Activated CD4-positive, alpha-beta memory T cell treated with anti-CD3 and anti-CD28 coated beads for 36 hours (primary cell): Measurements from ENCODE around the gene SLC13A3. TPM values are rescaled to one million over a fixed set of nuclear protein-coding genes. Genes with fewer than 3 reads are reported as not detected.

ENCODE experiments used
- CTCF ChIA-PET: fragments of 350-600 bp; sonication (Branson Sonifier 250); formaldehyde crosslinking; loops from one replicate; lab custom pipeline; 2021; ENCODE audit warnings: antibody characterized with exemption, inconsistent platforms; lab: Charles Lee
- POLR2A ChIA-PET: fragments of 350-600 bp; sonication (Branson Sonifier 250); formaldehyde crosslinking; loops from one replicate; lab custom pipeline; 2021; ENCODE audit warnings: antibody characterized with exemption; lab: Charles Lee
- DNase-seq: peaks from one replicate; pipeline ENCODE4 v3.0.0-alpha.2; 2020
- H3K27ac Mint-ChIP-seq: one replicate; pipeline ENCODE4 v1.8.0; 2021; ENCODE audit warnings: mixed read lengths
- H3K27me3 Mint-ChIP-seq: one replicate; pipeline ENCODE4 v1.8.0; 2021; ENCODE audit warnings: mixed read lengths
- H3K36me3 Mint-ChIP-seq: one replicate; pipeline ENCODE4 v1.8.0; 2021; ENCODE audit warnings: mixed read lengths
- H3K4me1 Mint-ChIP-seq: one replicate; pipeline ENCODE4 v1.8.0; 2021; ENCODE audit warnings: low read depth, mixed read lengths
- H3K4me3 Mint-ChIP-seq: one replicate; pipeline ENCODE4 v1.8.0; 2021; ENCODE audit warnings: mild to moderate bottlenecking, mixed read lengths
- H3K9me3 Mint-ChIP-seq: one replicate; pipeline ENCODE4 v1.8.0; 2021; ENCODE audit warnings: mixed read lengths
- intact Hi-C: fragments of 100-400 bp; cut with micrococcal nuclease; formaldehyde crosslinking; loops from one replicate; pipeline ENCODE4 v1.15.1; 2023
- total RNA-seq, 2 experiments: library from RNA; stranded (reverse); gene quantifications; one replicate each; pipeline ENCODE4 v1.2.3, GENCODE V29; 2021

SLC13A3 gene
- total RNA-seq, 2 experiments from 2014 or later = 0.10 TPM; not detected in 1

- no peak overlapping the region for H3K4me3 Mint-ChIP-seq
Observed at GRCh38 chr20:46573788-46574584, 77.3 kb downstream of the SLC13A3 start.

GRCh38 chr20:46573234-46573633, 78.0 kb downstream of the SLC13A3 start:
- Mint-ChIP-seq H3K36me3 (no peaks in the 10 kb centered on the region), H3K4me1 (no peaks in the 10 kb centered on the region), H3K27me3 (peaks cover 7% of the 10 kb centered on the region), H3K4me3 (no peak overlapping the region), H3K27ac (no peak overlapping the region), H3K9me3 (no peaks in the 10 kb centered on the region)
- CTCF ChIA-PET = interaction anchor here (1.0 to 2.2 kb wide), 3 partner anchors 10 to 21 kb away, joined by 3 to 8 read pairs (median 6); no protein-coding TSS in a partner anchor
- DNase-seq = no peak
- POLR2A ChIA-PET = no interaction called here
- intact Hi-C loops = no loop called here

More at GRCh38 chr20:46573788-46574584, 77.3 kb downstream of the SLC13A3 start:
- intact Hi-C loops = no loop called here
- no peak for DNase-seq
- Mint-ChIP-seq H3K27ac (no peak overlapping the region), H3K9me3 (no peaks in the 10 kb centered on the region), H3K27me3 (peaks cover 9% of the 10 kb centered on the region), H3K4me1 (no peaks in the 10 kb centered on the region), H3K36me3 (no peaks in the 10 kb centered on the region)
- ChIA-PET POLR2A (no interaction called here), CTCF (interaction anchor here (1.0 to 2.2 kb wide), 4 partner anchors 9 to 22 kb away, joined by 3 to 8 read pairs (median 4); no protein-coding TSS in a partner anchor)

- no peak for DNase-seq
- Mint-ChIP-seq H3K4me1 (no peaks in the 10 kb centered on the region), H3K27me3 (peaks cover 7% of the 10 kb centered on the region), H3K9me3 (no peaks in the 10 kb centered on the region), H3K27ac (no peak overlapping the region), H3K36me3 (no peaks in the 10 kb centered on the region), H3K4me3 (no peak overlapping the region)
- intact Hi-C loops = no loop called here
- ChIA-PET POLR2A (no interaction called here), CTCF (interaction anchor here (1.0 to 2.2 kb wide), 3 partner anchors 10 to 21 kb away, joined by 3 to 8 read pairs (median 6); no protein-coding TSS in a partner anchor)
Observed at GRCh38 chr20:46572790-46573189, 78.5 kb downstream of the SLC13A3 start.

- CTCF ChIA-PET = interaction anchor here (2.2 kb wide), 1 partner anchor 9 kb away, joined by 6 read pairs; no protein-coding TSS in a partner anchor
- Mint-ChIP-seq H3K27me3 (peaks cover 9% of the 10 kb centered on the region), H3K9me3 (no peaks in the 10 kb centered on the region), H3K36me3 (no peaks in the 10 kb centered on the region), H3K4me3 (no peak overlapping the region), H3K4me1 (no peaks in the 10 kb centered on the region), H3K27ac (no peak overlapping the region)
- no peak for DNase-seq
- POLR2A ChIA-PET = no interaction called here
- intact Hi-C loops = no loop called here
Observed at GRCh38 chr20:46572153-46572552, 79.1 kb downstream of the SLC13A3 start.

GRCh38 chr20:46571418-46571817, 79.8 kb downstream of the SLC13A3 start:
- Mint-ChIP-seq H3K4me1 (no peaks in the 10 kb centered on the region), H3K9me3 (no peaks in the 10 kb centered on the region), H3K27me3 (peaks cover 10% of the 10 kb centered on the region), H3K4me3 (no peak overlapping the region), H3K36me3 (no peaks in the 10 kb centered on the region), H3K27ac (no peak overlapping the region)
- intact Hi-C loops = no loop called here
- ChIA-PET CTCF (no interaction called here), POLR2A (no interaction called here)
- no peak for DNase-seq

- ChIA-PET POLR2A (no interaction called here), CTCF (no interaction called here)
- intact Hi-C loops = no loop called here
- Mint-ChIP-seq H3K4me1 (no peaks in the 10 kb centered on the region), H3K9me3 (no peaks in the 10 kb centered on the region), H3K27ac (no peak overlapping the region), H3K36me3 (no peaks in the 10 kb centered on the region), H3K27me3 (peaks cover 11% of the 10 kb centered on the region), H3K4me3 (no peak overlapping the region)
- no peak for DNase-seq
Observed at GRCh38 chr20:46570956-46571355, 80.3 kb downstream of the SLC13A3 start.

- Mint-ChIP-seq H3K36me3 (no peaks in the 10 kb centered on the region), H3K27ac (no peak overlapping the region), H3K4me3 (no peak overlapping the region), H3K9me3 (no peaks in the 10 kb centered on the region), H3K4me1 (no peaks in the 10 kb centered on the region), H3K27me3 (peaks cover 10% of the 10 kb centered on the region)
- CTCF ChIA-PET = no interaction called here
- intact Hi-C loops = no loop called here
- no peak for DNase-seq
- POLR2A ChIA-PET = no interaction called here
Observed at GRCh38 chr20:46569961-46570360, 81.3 kb downstream of the SLC13A3 start.

- no peaks in the 10 kb centered on the region for H3K4me1 Mint-ChIP-seq
- no peaks in the 10 kb centered on the region for H3K36me3 Mint-ChIP-seq
- ChIA-PET POLR2A (no interaction called here), CTCF (interaction anchor here (0.7 to 1.4 kb wide), 2 partner anchors 47 to 1827 kb away, joined by 3 to 5 read pairs; no protein-coding TSS in a partner anchor)
- DNase-seq = no peak
- intact Hi-C loops = no loop called here
- no peak overlapping the region for H3K4me3 Mint-ChIP-seq
- no peaks in the 10 kb centered on the region for H3K9me3 Mint-ChIP-seq
- H3K27me3 Mint-ChIP-seq = peaks cover 10% of the 10 kb centered on the region
- no peak overlapping the region for H3K27ac Mint-ChIP-seq
Observed at GRCh38 chr20:46568570-46569129, 82.6 kb downstream of the SLC13A3 start.

GRCh38 chr20:46566125-46566524, 85.1 kb downstream of the SLC13A3 start:
- Mint-ChIP-seq H3K27ac (no peak overlapping the region), H3K36me3 (no peaks in the 10 kb centered on the region), H3K4me3 (no peak overlapping the region), H3K4me1 (no peaks in the 10 kb centered on the region), H3K9me3 (no peaks in the 10 kb centered on the region), H3K27me3 (peaks cover 8% of the 10 kb centered on the region)
- POLR2A ChIA-PET = no interaction called here
- intact Hi-C loops = no loop called here
- DNase-seq = no peak
- CTCF ChIA-PET = interaction anchor here (1.0 kb wide), 1 partner anchor 115 kb away, joined by 4 read pairs; no protein-coding TSS in a partner anchor

- H3K27ac Mint-ChIP-seq = no peak overlapping the region
- ChIA-PET POLR2A (no interaction called here), CTCF (interaction anchor here (1.0 kb wide), 1 partner anchor 116 kb away, joined by 3 read pairs; no protein-coding TSS in a partner anchor)
- H3K4me1 Mint-ChIP-seq = peaks cover 7% of the 10 kb centered on the region
- DNase-seq = no peak
- H3K36me3 Mint-ChIP-seq = no peaks in the 10 kb centered on the region
- peaks cover 8% of the 10 kb centered on the region for H3K27me3 Mint-ChIP-seq
- no peak overlapping the region for H3K4me3 Mint-ChIP-seq
- intact Hi-C loops = no loop called here
- no peaks in the 10 kb centered on the region for H3K9me3 Mint-ChIP-seq
Observed at GRCh38 chr20:46564241-46564957, 86.9 kb downstream of the SLC13A3 start.

- CTCF ChIA-PET = interaction anchor here (1.0 kb wide), 1 partner anchor 117 kb away, joined by 3 read pairs; no protein-coding TSS in a partner anchor
- Mint-ChIP-seq H3K4me1 (peaks cover 10% of the 10 kb centered on the region), H3K27ac (no peak overlapping the region), H3K4me3 (no peak overlapping the region), H3K36me3 (no peaks in the 10 kb centered on the region), H3K9me3 (no peaks in the 10 kb centered on the region), H3K27me3 (peaks cover 8% of the 10 kb centered on the region)
- DNase-seq = no peak
- POLR2A ChIA-PET = no interaction called here
- intact Hi-C loops = no loop called here
Observed at GRCh38 chr20:46563860-46564221, 87.4 kb downstream of the SLC13A3 start.
